H1 (cell line): Measurements from ENCODE around the gene PAK2. TPM values are rescaled to one million over a fixed set of nuclear protein-coding genes. Genes with fewer than 3 reads are reported as not detected.

ENCODE experiments used
- BCL11A ChIP-seq, 2 experiments: IDR thresholded peaks; one replicate each; pipeline ENCODE4 v1.6.1; 2011; ENCODE audit warnings: low read depth in 2 of 2, low read length in 2 of 2, mild to moderate bottlenecking in 2 of 2
- CHD2 ChIP-seq: IDR thresholded peaks from 2 replicates; pipeline ENCODE4 v1.6.1; 2012; ENCODE audit warnings: low read length, improper control_type of control experiment
- EZH2 ChIP-seq: fragments of 200-600 bp; sonication (generic); IDR thresholded peaks from 2 replicates; pipeline ENCODE4 v1.7.1; 2012; ENCODE audit warnings: low read depth, mild to moderate bottlenecking, moderate library complexity, low read length, inconsistent platforms; ENCODE audit not compliant: severe bottlenecking
- FOSL1 ChIP-seq: IDR thresholded peaks from 2 replicates; pipeline ENCODE4 v1.6.1; 2011; ENCODE audit warnings: mild to moderate bottlenecking, low read depth, low read length, moderate library complexity; ENCODE audit not compliant: insufficient read depth
- GABPA ChIP-seq: IDR thresholded peaks from 2 replicates; pipeline ENCODE4 v1.6.1; 2011; ENCODE audit warnings: mild to moderate bottlenecking, low read length, moderate library complexity, borderline replicate concordance; ENCODE audit not compliant: insufficient read depth
- GTF2F1 ChIP-seq: IDR thresholded peaks from 2 replicates; pipeline ENCODE4 v1.6.1; 2012; ENCODE audit warnings: low read depth, low read length, improper control_type of control experiment, borderline replicate concordance
- HDAC6 ChIP-seq: IDR thresholded peaks from one replicate; pipeline ENCODE4 v1.7.1; 2012; ENCODE audit warnings: low read depth, mild to moderate bottlenecking, inconsistent platforms, low read length, moderate library complexity
- MAFK ChIP-seq: IDR thresholded peaks from 2 replicates; pipeline ENCODE4 v1.6.1; 2012; ENCODE audit warnings: low read depth, mild to moderate bottlenecking, improper control_type of control experiment, low read length
- POLR2A ChIP-seq, 2 experiments: IDR thresholded peaks; 1 replicate in 1 of 2; 2 replicates in 1 of 2; pipeline ENCODE4 v1.6.1; 2011; ENCODE audit warnings: low read depth in 2 of 2, low read length in 2 of 2, mild to moderate bottlenecking in 2 of 2; ENCODE audit errors: control extremely low read depth in 1 of 2
- POLR2AphosphoS5 ChIP-seq: IDR thresholded peaks from 2 replicates; pipeline ENCODE4 v1.6.1; 2011; ENCODE audit warnings: low read depth, low read length
- SP1 ChIP-seq: IDR thresholded peaks from 2 replicates; pipeline ENCODE4 v1.6.1; 2011; ENCODE audit warnings: low read depth, low read length
- SRF ChIP-seq: IDR thresholded peaks from 2 replicates; pipeline ENCODE4 v1.6.1; 2011; ENCODE audit warnings: mild to moderate bottlenecking, low read depth, low read length, moderate library complexity
- TAF1 ChIP-seq: IDR thresholded peaks from 2 replicates; pipeline ENCODE4 v1.6.1; 2011; ENCODE audit warnings: mild to moderate bottlenecking, low read depth, low read length
- TEAD4 ChIP-seq: IDR thresholded peaks from 2 replicates; pipeline ENCODE4 v1.6.1; 2012; ENCODE audit warnings: low read depth, low read length, inconsistent platforms, mixed read lengths
- YY1 ChIP-seq: IDR thresholded peaks from 2 replicates; pipeline ENCODE4 v1.6.1; 2011; ENCODE audit warnings: low read depth, mild to moderate bottlenecking, low read length
- polyA plus RNA-seq, 7 experiments: library from polyadenylated mRNA; depleted of rRNA in 3 of 7; stranded (reverse) in 5 of 7; unstranded in 2 of 7; fragments of >200 nt in 5 of 7; fragments of 200-250 nt in 2 of 7; gene quantifications; 1 replicate in 5 of 7; 2 replicates in 1 of 7; 4 replicates in 1 of 7; pipeline versions ENCODE4 v1.2.1 to v1.2.3, GENCODE V29; 2011 to 2013; ENCODE audit warnings: missing spikeins in 2 of 7, mixed read lengths in 2 of 7
- total RNA-seq: library from RNA; stranded (reverse); fragmentation: NEBNext Ultra II Directional; extraction: Animal tissue kit (Norgen Biotek cat#: 25700); gene quantifications from 2 replicates; pipeline ENCODE4 v1.2.1, GENCODE V29; 2021
- TF ChIP-seq, protein P1 (sequence below): IDR thresholded peaks from 2 replicates; pipeline ENCODE4 v1.6.1; 2012; ENCODE audit warnings: inconsistent platforms

The PAK2 gene
- total and polyA plus RNA-seq, 2 of the 8 experiments (the other 6 are each of a cell fraction or from before 2014, with no cell fraction given): 13.1 to 60.5 TPM

- TF ChIP-seq GTF2F1: no peak
- peak; percentile 89 for TF ChIP-seq YY1
- peak; percentile 75 for TF ChIP-seq POLR2AphosphoS5
- no peak for TF ChIP-seq MAFK
- peak in 1 of 2 experiments; percentile 83; a peak in 2 of 3 replicates for TF ChIP-seq POLR2A (IDR thresholded peaks at IDR 0.05; ENCODE audit: control extremely low read depth in 1 of 2, low read depth in 2 of 2, low read length in 2 of 2)
- no peak for TF ChIP-seq GABPA
- TF ChIP-seq, protein P1, sequence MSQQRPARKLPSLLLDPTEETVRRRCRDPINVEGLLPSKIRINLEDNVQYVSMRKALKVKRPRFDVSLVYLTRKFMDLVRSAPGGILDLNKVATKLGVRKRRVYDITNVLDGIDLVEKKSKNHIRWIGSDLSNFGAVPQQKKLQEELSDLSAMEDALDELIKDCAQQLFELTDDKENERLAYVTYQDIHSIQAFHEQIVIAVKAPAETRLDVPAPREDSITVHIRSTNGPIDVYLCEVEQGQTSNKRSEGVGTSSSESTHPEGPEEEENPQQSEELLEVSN: no peak
- no peak for TF ChIP-seq CHD2
- TF ChIP-seq FOSL1: 0 out of 2 replicates have a peak, but pooled peaks have one; percentile 26
- peak; percentile 78 for TF ChIP-seq TAF1
- TF ChIP-seq EZH2: no peak
- no peak for TF ChIP-seq HDAC6
- TF ChIP-seq TEAD4: no peak
- no peak for TF ChIP-seq BCL11A (IDR thresholded peaks at IDR 0.05; ENCODE audit: low read depth in 2 of 2, low read length in 2 of 2)
- no peak for TF ChIP-seq SP1
- no peak for TF ChIP-seq SRF
Observed at GRCh38 chr3:196739671-196740480, at the start of gene PAK2 (continued).
